CD4-positive, alpha-beta T cell (primary cell): ENCODE data around the gene GPR107. TPM values are rescaled to one million over a fixed set of nuclear protein-coding genes. Genes with fewer than 3 reads are reported as not detected.

Experiments
- ATAC-seq: fragments of 200-7000 bp; cut with Tn5 transposase; one replicate; pipeline ENCODE4 v1.10.0; 2022; ENCODE audit warnings: mild to moderate bottlenecking; ENCODE audit not compliant: poor library complexity
- CTCF ChIA-PET: fragments of 350-600 bp; sonication (Branson Sonifier 250); formaldehyde crosslinking; loops from one replicate; lab custom pipeline; 2021; ENCODE audit warnings: antibody characterized with exemption, inconsistent platforms; lab: Charles Lee
- POLR2A ChIA-PET: fragments of 350-600 bp; sonication (Branson Sonifier 250); formaldehyde crosslinking; loops from one replicate; lab custom pipeline; 2021; ENCODE audit warnings: antibody characterized with exemption, inconsistent platforms; lab: Charles Lee
- DNase-seq, 14 experiments: peaks; one replicate each; pipeline ENCODE4 v3.0.0-alpha.2; 2013 to 2020; ENCODE audit warnings: mixed read lengths in 2 of 14
- H3K27ac ChIP-seq, 2 donors: one replicate each; pipeline versions ENCODE4 v1.5.1 to v1.7.0; 2013; ENCODE audit warnings: low read length in 2 of 2, low read depth in 1 of 2, mild to moderate bottlenecking in 1 of 2
- H3K27me3 ChIP-seq, 2 experiments: 1 replicate in 1 of 2; 2 replicates in 1 of 2; pipeline versions ENCODE4 v1.6.1 to v1.7.0; 2013; ENCODE audit warnings: low read length in 2 of 2, control low read depth in 1 of 2, mild to moderate bottlenecking in 1 of 2, moderate library complexity in 1 of 2; ENCODE audit not compliant: insufficient read depth in 2 of 2, control insufficient read depth in 1 of 2
- H3K36me3 ChIP-seq: one replicate; pipeline ENCODE4 v1.6.1; 2013; ENCODE audit warnings: low read length, control low read depth; ENCODE audit not compliant: insufficient read depth
- H3K4me1 ChIP-seq: one replicate; pipeline ENCODE4 v1.6.1; 2013; ENCODE audit warnings: low read length, control low read depth; ENCODE audit not compliant: insufficient read depth
- H3K4me3 ChIP-seq: one replicate; pipeline ENCODE4 v1.5.1; 2013; ENCODE audit warnings: mild to moderate bottlenecking, low read length, moderate library complexity
- H3K9me3 ChIP-seq, 2 experiments: 1 replicate in 1 of 2; 2 replicates in 1 of 2; pipeline versions ENCODE4 v1.6.1 to v1.7.0; 2013; ENCODE audit warnings: low read length in 2 of 2, mild to moderate bottlenecking in 2 of 2, control low read depth in 1 of 2, moderate library complexity in 1 of 2; ENCODE audit not compliant: control insufficient read depth in 1 of 2, insufficient read depth in 1 of 2
- H3K27ac Mint-ChIP-seq: one replicate; pipeline ENCODE4 v1.8.0; 2020; ENCODE audit warnings: mixed read lengths
- H3K27me3 Mint-ChIP-seq: one replicate; pipeline ENCODE4 v1.8.0; 2021; ENCODE audit warnings: mixed read lengths
- H3K36me3 Mint-ChIP-seq: one replicate; pipeline ENCODE4 v1.8.0; 2021; ENCODE audit warnings: low read depth, mixed read lengths
- H3K4me1 Mint-ChIP-seq: one replicate; pipeline ENCODE4 v1.8.0; 2021; ENCODE audit warnings: low read depth, mixed read lengths
- H3K4me3 Mint-ChIP-seq: one replicate; pipeline ENCODE4 v1.8.0; 2020; ENCODE audit warnings: mild to moderate bottlenecking, mixed read lengths
- H3K9me3 Mint-ChIP-seq: one replicate; pipeline ENCODE4 v1.8.0; 2020; ENCODE audit warnings: mixed read lengths
- intact Hi-C, 2 experiments: fragments of 100-400 bp; cut with DNase I in 1 of 2; cut with micrococcal nuclease in 1 of 2; formaldehyde crosslinking; loops; one replicate each; pipeline versions ENCODE4 v1.15.1 to v1.9.0; 2023 to 2025; cut with DNase I, micrococcal nuclease
- total RNA-seq, 174 experiments: library from RNA in 2 of 174; stranded (reverse) in 2 of 174; gene quantifications; one replicate each; pipeline ENCODE4 v1.2.3 and lab custom pipeline; 2021 to 2026
- TF ChIP-seq, protein P1 (sequence below): fragments of 200-600 bp; IDR thresholded peaks from one replicate; pipeline ENCODE4 v1.8.0; 2022; ENCODE audit warnings: antibody characterized with exemption, mild to moderate bottlenecking

Gene GPR107
- total RNA-seq, 2 experiments from 2014 or later: 18.9 to 19.2 TPM

DNA sequence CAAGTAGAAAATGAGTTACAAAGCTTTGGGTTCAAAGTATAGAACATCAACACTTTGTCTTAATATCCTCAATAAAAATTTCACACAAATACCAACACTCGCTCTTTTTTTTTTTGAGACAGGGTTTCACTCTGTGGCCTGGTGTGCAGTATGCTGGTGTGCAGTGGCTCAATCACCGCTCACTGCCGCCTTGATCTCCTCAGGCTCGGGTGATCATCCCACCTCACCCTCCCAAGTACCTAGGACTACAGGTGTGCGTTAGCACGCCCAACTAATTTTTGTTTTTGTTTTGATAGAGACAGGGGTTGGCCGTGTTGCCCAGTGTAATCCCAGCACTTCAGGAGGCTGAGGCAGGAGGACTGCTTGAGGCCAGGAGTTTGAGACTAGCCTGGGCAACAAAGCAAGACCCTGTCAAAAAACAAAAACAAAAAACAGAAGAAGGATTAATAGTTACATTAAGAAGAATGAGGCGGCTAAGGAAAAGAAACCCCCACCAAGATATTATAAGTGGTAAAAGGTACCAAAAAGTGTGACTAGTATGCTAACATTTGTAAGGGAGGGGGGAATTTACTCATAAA, 31.1 kb upstream of the GPR107 start:
- Mint-ChIP-seq H3K4me1 (peaks cover 91% of the 10 kb centered on the region), H3K27ac (peak overlapping the region; percentile 81), H3K4me3 (peak overlapping the region; percentile 20), H3K27me3 (no peaks in the 10 kb centered on the region), H3K36me3 (peaks cover 79% of the 10 kb centered on the region), H3K9me3 (no peaks in the 10 kb centered on the region)
- TF ChIP-seq, protein P1, sequence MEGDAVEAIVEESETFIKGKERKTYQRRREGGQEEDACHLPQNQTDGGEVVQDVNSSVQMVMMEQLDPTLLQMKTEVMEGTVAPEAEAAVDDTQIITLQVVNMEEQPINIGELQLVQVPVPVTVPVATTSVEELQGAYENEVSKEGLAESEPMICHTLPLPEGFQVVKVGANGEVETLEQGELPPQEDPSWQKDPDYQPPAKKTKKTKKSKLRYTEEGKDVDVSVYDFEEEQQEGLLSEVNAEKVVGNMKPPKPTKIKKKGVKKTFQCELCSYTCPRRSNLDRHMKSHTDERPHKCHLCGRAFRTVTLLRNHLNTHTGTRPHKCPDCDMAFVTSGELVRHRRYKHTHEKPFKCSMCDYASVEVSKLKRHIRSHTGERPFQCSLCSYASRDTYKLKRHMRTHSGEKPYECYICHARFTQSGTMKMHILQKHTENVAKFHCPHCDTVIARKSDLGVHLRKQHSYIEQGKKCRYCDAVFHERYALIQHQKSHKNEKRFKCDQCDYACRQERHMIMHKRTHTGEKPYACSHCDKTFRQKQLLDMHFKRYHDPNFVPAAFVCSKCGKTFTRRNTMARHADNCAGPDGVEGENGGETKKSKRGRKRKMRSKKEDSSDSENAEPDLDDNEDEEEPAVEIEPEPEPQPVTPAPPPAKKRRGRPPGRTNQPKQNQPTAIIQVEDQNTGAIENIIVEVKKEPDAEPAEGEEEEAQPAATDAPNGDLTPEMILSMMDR: no peak
- Histone ChIP-seq H3K36me3 (peaks cover 30% of the 10 kb centered on the region), H3K4me3 (no peak overlapping the region), H3K27ac (peak overlapping the region in 1 of 2 donors; percentile 43), H3K4me1 (peaks cover 74% of the 10 kb centered on the region), H3K9me3 (peaks cover 0 to 3% of the 10 kb centered on the region in 2 experiments), H3K27me3 (no peaks in the 10 kb centered on the region)
- DNase-seq (peak in 1 of 14 experiments; percentile 7), ATAC-seq (no peak)
- intact Hi-C loops: no loop called here
- POLR2A ChIA-PET: interaction anchor here (0.9 to 1.1 kb wide), 2 partner anchors 15 to 33 kb away, joined by 3 read pairs; no protein-coding TSS in a partner anchor
- CTCF ChIA-PET: interaction anchor here (1.0 to 3.2 kb wide), 3 partner anchors 9 to 136 kb away, joined by 4 to 16 read pairs (median 6); no protein-coding TSS in a partner anchor

DNA sequence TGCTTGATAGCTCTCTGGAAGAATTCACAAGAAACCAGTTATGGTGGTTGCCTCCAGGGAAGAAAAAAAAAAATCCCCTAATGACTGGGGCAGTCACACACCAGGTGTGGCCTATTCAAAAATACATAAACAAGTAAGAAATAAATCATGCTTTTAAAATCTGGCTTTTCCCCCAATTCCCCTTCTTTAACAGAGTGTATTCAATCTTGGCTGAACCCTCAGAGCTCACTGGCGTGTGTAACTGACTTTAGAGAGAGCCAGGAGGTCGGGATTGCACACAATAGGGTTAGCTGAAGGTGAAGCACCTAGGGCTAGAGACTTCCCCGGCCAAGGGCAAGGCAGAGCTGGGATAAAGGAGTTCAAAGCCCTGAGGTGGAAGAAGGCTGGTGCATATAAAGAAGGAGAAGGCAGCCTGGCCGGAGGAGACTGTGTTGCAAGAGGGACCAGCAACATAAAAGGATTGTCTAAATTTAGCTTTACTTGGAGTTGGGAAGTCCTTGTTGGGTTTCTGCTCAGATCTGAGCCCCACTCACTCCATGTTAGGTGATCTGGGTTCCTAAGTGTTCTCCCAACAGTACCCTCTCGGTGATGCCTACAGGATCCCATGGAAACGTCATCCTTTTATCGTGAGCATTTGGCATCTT, 30.4 kb upstream of the GPR107 start:
- peaks cover 35% of the 10 kb centered on the region for H3K36me3 ChIP-seq
- peak in 2 of 14 experiments; percentile 59 to 68 for DNase-seq
- Mint-ChIP-seq H3K27me3 (no peaks in the 10 kb centered on the region), H3K9me3 (no peaks in the 10 kb centered on the region), H3K27ac (peak overlapping the region; percentile 81), H3K4me3 (peak overlapping the region; percentile 20), H3K36me3 (peaks cover 80% of the 10 kb centered on the region), H3K4me1 (peaks cover 93% of the 10 kb centered on the region)
- ChIA-PET POLR2A (interaction anchor here (1.1 kb wide), 1 partner anchor 15 kb away, joined by 3 read pairs; no protein-coding TSS in a partner anchor), CTCF (interaction anchor here (0.9 to 3.2 kb wide), 4 partner anchors 8 to 137 kb away, joined by 3 to 16 read pairs (median 5); no protein-coding TSS in a partner anchor)
- H3K27ac ChIP-seq: peak overlapping the region in 1 of 2 donors; percentile 43
- peaks cover 74% of the 10 kb centered on the region for H3K4me1 ChIP-seq
- peaks cover 0 to 3% of the 10 kb centered on the region in 2 experiments for H3K9me3 ChIP-seq
- intact Hi-C loops: no loop called here
- TF ChIP-seq, protein P1: no peak
- H3K4me3 ChIP-seq: no peak overlapping the region
- no peaks in the 10 kb centered on the region for H3K27me3 ChIP-seq
- peak; percentile 56 for ATAC-seq

DNA sequence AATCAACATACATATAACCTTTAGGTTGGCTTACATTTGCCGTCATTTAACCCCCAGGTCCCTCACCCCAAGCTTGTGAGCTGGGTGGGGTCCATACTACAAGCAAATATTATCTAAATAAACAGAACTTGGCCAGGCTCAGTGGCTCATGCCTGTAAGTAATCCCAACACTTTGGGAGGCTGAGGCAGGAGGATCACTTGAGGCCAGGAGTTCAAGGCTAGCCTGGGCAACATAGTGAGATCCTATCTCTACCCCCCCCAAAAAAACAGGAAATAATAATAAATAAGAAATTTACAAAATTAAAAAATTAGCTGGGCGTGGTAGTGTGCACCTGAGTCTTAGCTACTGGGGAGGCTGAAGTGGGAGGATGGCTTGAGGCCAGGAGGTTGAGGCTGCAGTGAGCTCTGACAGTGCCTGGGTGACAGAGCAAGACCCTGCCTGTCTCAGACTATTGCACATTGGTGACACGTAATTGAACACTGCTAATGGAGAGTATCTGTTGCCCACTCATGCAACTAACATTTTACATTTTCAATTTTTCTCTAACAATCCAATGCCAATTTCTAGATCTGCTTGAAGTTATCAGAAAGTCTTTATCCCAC, 29.6 kb upstream of the GPR107 start:
- ChIA-PET POLR2A (interaction anchor here (0.9 to 1.1 kb wide), 2 partner anchors 14 to 16 kb away, joined by 3 to 6 read pairs; no protein-coding TSS in a partner anchor), CTCF (interaction anchor here (0.6 to 1.0 kb wide), 3 partner anchors 14 to 138 kb away, joined by 3 to 4 read pairs (median 3); no protein-coding TSS in a partner anchor)
- H3K4me1 Mint-ChIP-seq: peaks cover 98% of the 10 kb centered on the region
- Histone ChIP-seq H3K36me3 (peaks cover 30% of the 10 kb centered on the region), H3K27me3 (no peaks in the 10 kb centered on the region), H3K9me3 (peaks cover 0 to 3% of the 10 kb centered on the region in 2 experiments), H3K27ac (peak overlapping the region; percentile 28 to 31), H3K4me3 (no peak overlapping the region), H3K4me1 (peaks cover 72% of the 10 kb centered on the region)
- TF ChIP-seq, protein P1: no peak
- no peak for DNase-seq
- peaks cover 85% of the 10 kb centered on the region for H3K36me3 Mint-ChIP-seq
- intact Hi-C loops: no loop called here
- no peaks in the 10 kb centered on the region for H3K9me3 Mint-ChIP-seq
- no peak for ATAC-seq
- H3K4me3 Mint-ChIP-seq: no peak overlapping the region
- peak overlapping the region; percentile 81 for H3K27ac Mint-ChIP-seq
- H3K27me3 Mint-ChIP-seq: no peaks in the 10 kb centered on the region
